ENCODE data around the gene MYO1A.

GRCh38 chr12:57087691-57088353 lies 37.9 kb upstream of the MYO1A start:
- TF ChIP-seq CTCF (conservative IDR thresholded peaks at IDR 0.05; ENCODE audit: low read depth, low read length) (no peak), EZH2 (IDR thresholded peaks at IDR 0.05; ENCODE audit: borderline replicate concordance, low read depth, low read length, poor library complexity, severe bottlenecking) (no peak)
